ENCODE data around the gene FAM185A. TPM values are rescaled to one million over a fixed set of nuclear protein-coding genes. Genes with fewer than 3 reads are reported as not detected.

The FAM185A gene
- total RNA-seq, 3 donors from 2014 or later (not counting 1 experiment from before 2014, with no cell fraction given) = 5.8 to 8.9 (median 5.9) TPM

DNA sequence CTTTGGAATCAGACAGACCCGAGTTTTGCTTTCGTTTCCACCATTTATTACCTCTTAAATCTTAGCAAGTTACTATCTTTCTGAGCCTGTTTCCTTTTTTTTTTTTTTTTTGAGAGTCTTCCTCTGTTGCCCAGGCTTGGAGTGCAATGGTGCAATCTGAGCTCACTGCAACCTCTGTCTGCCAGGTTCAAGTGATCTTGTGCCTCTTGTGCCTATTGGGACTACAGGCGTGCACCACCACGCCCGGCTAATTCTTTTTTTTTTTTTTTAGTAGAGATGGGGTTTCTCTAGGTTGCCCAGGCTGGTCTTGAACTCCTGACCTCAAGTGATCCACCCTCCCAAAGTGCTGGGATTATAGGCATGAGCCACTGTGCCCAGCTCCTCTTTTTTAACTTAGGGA is 84.5 kb downstream of the FAM185A start:
- Histone ChIP-seq H3K4me1 (ENCODE audit: control insufficient read depth, insufficient read depth, low read length) (no peaks in the 10 kb centered on the region), H3K27ac (ENCODE audit: low read length) (no peak overlapping the region), H3K36me3 (ENCODE audit: control insufficient read depth, insufficient read depth, low read length) (no peaks in the 10 kb centered on the region), H3K9me3 (ENCODE audit: control insufficient read depth, insufficient read depth, low read length) (no peaks in the 10 kb centered on the region), H3K27me3 (ENCODE audit: control insufficient read depth, insufficient read depth, low read length) (no peaks in the 10 kb centered on the region), H3K4me3 (ENCODE audit: low read length) (no peak overlapping the region)
- ATAC-seq (no peak), DNase-seq (no peak)
- no peaks in the 10 kb centered on the region for H3K27me3 Mint-ChIP-seq (ENCODE audit: low read depth in 2 of 2)
- H3K27ac Mint-ChIP-seq = no peak overlapping the region
- no peaks in the 10 kb centered on the region for H3K9me3 Mint-ChIP-seq
- TF ChIP-seq CTCF (IDR thresholded peaks at IDR 0.05) = no peak
- H3K4me3 Mint-ChIP-seq = no peak overlapping the region
- 100% methylated on average over 5 of the region's 5 CpGs for WGBS (ENCODE audit: insufficient coverage)
- no peaks in the 10 kb centered on the region for H3K4me1 Mint-ChIP-seq
- intact Hi-C loops (cut with micrococcal nuclease) = no loop called here
- H3K36me3 Mint-ChIP-seq = no peaks in the 10 kb centered on the region

DNA sequence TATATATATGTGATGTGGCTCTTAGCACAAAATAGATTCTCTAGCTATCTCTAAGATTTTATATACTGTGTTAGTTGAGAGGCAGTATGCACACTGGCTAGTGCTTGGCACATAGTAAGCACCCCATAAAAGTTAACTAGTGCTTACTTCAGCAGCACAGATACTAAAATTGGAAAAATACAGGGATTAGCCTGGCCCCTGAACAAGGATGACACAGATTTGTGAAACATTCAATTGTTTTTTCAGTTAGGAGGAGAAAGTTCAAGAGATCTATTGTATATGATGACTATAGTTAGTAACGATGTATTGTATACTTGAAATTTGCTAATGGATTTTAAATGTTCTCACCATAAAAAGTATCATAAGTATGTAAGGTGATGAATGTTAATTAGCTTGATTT is 85.7 kb downstream of the FAM185A start:
- no CpG with 5 or more reads among the region's 1 CpG for WGBS (ENCODE audit: insufficient coverage)
- H3K4me3 ChIP-seq (ENCODE audit: low read length) = no peak overlapping the region
- intact Hi-C loops (cut with micrococcal nuclease) = no loop called here
- no peak for DNase-seq
- Mint-ChIP-seq H3K4me1 (no peaks in the 10 kb centered on the region), H3K27me3 (ENCODE audit: low read depth in 2 of 2) (no peaks in the 10 kb centered on the region), H3K36me3 (no peaks in the 10 kb centered on the region), H3K4me3 (no peak overlapping the region), H3K9me3 (no peaks in the 10 kb centered on the region), H3K27ac (no peak overlapping the region)
- no peak for TF ChIP-seq CTCF (IDR thresholded peaks at IDR 0.05)
- no peak for ATAC-seq
- no peaks in the 10 kb centered on the region for H3K27me3 ChIP-seq (ENCODE audit: control insufficient read depth, insufficient read depth, low read length)
- H3K9me3 ChIP-seq (ENCODE audit: control insufficient read depth, insufficient read depth, low read length) = no peaks in the 10 kb centered on the region
- no peaks in the 10 kb centered on the region for H3K36me3 ChIP-seq (ENCODE audit: control insufficient read depth, insufficient read depth, low read length)
- H3K27ac ChIP-seq (ENCODE audit: low read length) = no peak overlapping the region
- no peaks in the 10 kb centered on the region for H3K4me1 ChIP-seq (ENCODE audit: control insufficient read depth, insufficient read depth, low read length)

GRCh38 chr7:102834999-102835398 is 86.2 kb downstream of the FAM185A start:
- H3K9me3 ChIP-seq (ENCODE audit: control insufficient read depth, insufficient read depth, low read length) = no peaks in the 10 kb centered on the region
- H3K36me3 Mint-ChIP-seq = no peaks in the 10 kb centered on the region
- H3K4me3 Mint-ChIP-seq = no peak overlapping the region
- no peak for DNase-seq
- no peak overlapping the region for H3K27ac Mint-ChIP-seq
- H3K27me3 Mint-ChIP-seq (ENCODE audit: low read depth in 2 of 2) = no peaks in the 10 kb centered on the region
- TF ChIP-seq CTCF (IDR thresholded peaks at IDR 0.05) = no peak
- H3K4me1 ChIP-seq (ENCODE audit: control insufficient read depth, insufficient read depth, low read length) = no peaks in the 10 kb centered on the region
- ATAC-seq = no peak
- H3K4me3 ChIP-seq (ENCODE audit: low read length) = no peak overlapping the region
- WGBS (ENCODE audit: insufficient coverage) = 68% methylated on average over 1 of the region's 1 CpG
- no peaks in the 10 kb centered on the region for H3K36me3 ChIP-seq (ENCODE audit: control insufficient read depth, insufficient read depth, low read length)
- H3K9me3 Mint-ChIP-seq = no peaks in the 10 kb centered on the region
- intact Hi-C loops (cut with micrococcal nuclease) = no loop called here
- H3K4me1 Mint-ChIP-seq = no peaks in the 10 kb centered on the region
- H3K27ac ChIP-seq (ENCODE audit: low read length) = no peak overlapping the region
- H3K27me3 ChIP-seq (ENCODE audit: control insufficient read depth, insufficient read depth, low read length) = no peaks in the 10 kb centered on the region

- Mint-ChIP-seq H3K27ac (no peak overlapping the region), H3K36me3 (no peaks in the 10 kb centered on the region), H3K4me3 (no peak overlapping the region), H3K4me1 (no peaks in the 10 kb centered on the region), H3K9me3 (no peaks in the 10 kb centered on the region), H3K27me3 (ENCODE audit: low read depth in 2 of 2) (no peaks in the 10 kb centered on the region)
- Histone ChIP-seq H3K9me3 (ENCODE audit: control insufficient read depth, insufficient read depth, low read length) (no peaks in the 10 kb centered on the region), H3K27me3 (ENCODE audit: control insufficient read depth, insufficient read depth, low read length) (no peaks in the 10 kb centered on the region), H3K4me3 (ENCODE audit: low read length) (no peak overlapping the region), H3K27ac (ENCODE audit: low read length) (no peak overlapping the region), H3K4me1 (ENCODE audit: control insufficient read depth, insufficient read depth, low read length) (no peaks in the 10 kb centered on the region), H3K36me3 (ENCODE audit: control insufficient read depth, insufficient read depth, low read length) (no peaks in the 10 kb centered on the region)
- intact Hi-C loops (cut with micrococcal nuclease) = no loop called here
- no peak for TF ChIP-seq CTCF (IDR thresholded peaks at IDR 0.05)
- no peak for ATAC-seq
- WGBS (ENCODE audit: insufficient coverage) = 97% methylated on average over 5 of the region's 6 CpGs
- no peak for DNase-seq
Measured at GRCh38 chr7:102836191-102836919, 87.6 kb downstream of the FAM185A start.
